GM18907 (cell line): ENCODE data around the gene MED27.
"Not testable (repeated sequence)": the region's sequence is repeated elsewhere in the genome, so short reads cannot be mapped to it uniquely, and the experiment has no call there.

Experiments used
- ATAC-seq: cut with Tn5 transposase; IDR thresholded peaks from one replicate; pipeline ENCODE4 v1.9.1; 2021; ENCODE audit warnings: mild to moderate bottlenecking, moderate library complexity; ENCODE audit not compliant: unreplicated experiment

The MED27 gene

DNA sequence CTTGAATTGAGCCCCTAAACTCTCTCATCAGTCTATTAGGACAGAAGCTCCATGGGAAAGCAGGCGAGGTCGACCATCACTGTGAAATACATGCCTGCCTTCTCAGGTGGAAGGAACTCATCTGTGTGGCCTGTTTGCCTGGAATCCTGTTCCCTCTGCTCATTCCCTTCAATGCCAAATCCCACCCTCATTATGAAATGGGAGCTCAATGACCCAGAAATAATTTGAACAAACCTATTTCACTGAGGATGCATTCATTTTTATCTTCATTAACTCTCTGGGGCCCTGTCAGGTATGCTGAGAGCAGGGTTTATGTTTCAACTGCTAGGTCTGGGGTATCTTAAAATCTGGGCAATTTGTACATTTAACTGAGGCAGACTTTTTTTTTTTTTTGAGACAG is 142.2 kb downstream of the MED27 start:
- no peak for ATAC-seq

DNA sequence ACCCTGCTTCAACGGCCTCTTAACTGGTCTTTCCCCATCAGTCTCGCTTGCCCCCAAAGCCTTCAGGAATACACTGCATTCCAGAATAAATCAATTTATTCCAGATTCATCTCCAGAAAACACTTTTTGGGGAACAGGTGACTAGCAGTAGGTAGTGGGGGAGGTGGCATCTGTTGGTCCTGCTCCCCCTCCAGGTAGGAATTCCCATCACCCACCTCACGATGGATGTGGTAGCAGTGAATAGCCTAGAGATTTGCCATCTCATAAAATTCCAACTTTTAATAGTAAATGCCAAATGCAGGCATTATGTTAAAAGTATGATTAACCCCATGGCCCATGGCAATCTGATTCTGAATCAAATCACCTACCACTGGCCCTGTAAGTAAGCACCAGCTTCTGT is 142.7 kb downstream of the MED27 start:
- no peak for ATAC-seq

DNA sequence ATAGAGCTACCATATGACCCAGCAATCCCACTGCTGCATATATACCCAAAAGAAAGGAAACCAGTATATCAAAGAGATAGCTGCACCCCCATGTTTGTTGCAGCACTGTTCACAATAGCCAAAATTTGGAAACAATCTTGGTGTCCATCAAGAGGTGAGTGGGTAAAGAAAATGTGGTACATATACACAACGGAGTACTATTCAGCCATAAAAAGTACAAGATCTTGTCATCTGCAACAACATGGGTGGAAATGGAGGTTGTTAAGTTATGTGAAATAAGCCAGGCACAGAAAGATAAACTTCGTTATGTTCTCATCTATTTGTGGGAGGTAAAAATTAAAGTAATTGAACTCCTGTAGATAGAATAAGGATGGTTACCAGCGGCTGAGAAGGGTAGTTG is 145.0 kb downstream of the MED27 start:
- no peak for ATAC-seq

DNA sequence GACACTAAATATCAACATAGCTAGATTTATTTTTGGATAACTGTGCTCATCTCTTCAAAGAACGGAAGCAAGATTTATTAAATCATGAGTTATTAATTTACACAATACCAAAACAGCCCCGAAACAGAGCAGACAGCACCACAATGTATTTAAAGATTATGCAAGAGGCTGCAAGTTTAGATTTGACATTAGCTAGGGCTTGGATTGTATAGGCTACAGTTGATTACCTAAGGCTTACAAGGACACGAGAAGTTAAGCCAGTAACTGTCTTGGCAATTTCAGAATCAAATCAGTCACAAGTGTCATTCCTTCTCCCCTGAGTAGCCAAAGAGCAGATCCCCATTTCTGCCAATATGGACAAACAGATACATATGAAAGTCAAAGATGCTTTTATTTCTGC is 152.6 kb downstream of the MED27 start:
- no peak for ATAC-seq

DNA sequence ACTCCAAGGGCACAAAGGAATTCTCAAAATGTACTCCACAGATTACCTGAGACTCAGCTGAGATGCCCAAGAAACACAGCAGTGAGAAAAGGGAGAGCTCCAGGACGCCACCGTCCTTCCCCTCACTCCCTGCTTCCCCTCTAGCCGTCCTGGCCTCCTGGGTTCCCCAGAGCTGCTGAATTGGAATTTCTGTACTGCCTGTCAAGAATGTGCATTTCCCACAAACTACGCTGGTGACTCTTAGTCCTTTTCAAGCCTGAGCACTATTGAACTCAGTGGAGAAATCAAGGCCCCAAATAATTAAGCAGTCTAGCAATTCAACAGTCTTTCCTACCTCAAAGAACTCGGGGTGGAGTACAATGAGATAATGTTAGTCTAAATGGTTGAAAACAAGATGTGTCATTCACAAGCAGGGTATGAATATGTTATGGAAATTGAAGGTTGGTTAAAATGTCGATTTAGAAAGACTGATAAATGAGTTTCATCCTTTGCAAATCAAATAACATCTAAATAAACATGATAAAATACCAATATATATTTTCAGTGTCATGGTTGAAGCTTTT is 153.2 kb downstream of the MED27 start:
- ATAC-seq: no peak

DNA sequence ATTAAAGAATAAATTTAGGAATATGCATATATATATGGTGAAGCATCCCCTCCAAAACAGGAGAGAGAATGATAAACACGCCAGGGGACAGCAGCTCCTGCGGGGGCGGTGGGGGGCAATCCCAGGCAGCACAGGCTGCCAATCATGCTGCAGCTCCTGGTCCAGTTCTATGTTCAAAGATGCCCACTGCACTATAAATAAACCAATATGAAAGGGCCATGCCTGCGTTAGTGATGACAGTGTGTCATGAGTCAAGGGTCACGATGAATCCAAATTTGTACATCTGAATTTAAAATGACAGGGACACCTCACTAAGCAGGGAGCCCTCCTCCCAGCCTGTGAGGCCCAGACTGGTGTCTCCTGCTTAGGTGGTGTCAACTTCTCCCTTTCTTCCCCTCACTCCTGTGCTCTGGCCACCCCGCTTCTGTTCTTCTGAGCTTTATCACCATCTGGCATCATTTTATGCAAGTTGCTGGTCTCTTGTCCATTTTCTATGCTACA is 153.9 kb downstream of the MED27 start:
- ATAC-seq: no peak

DNA sequence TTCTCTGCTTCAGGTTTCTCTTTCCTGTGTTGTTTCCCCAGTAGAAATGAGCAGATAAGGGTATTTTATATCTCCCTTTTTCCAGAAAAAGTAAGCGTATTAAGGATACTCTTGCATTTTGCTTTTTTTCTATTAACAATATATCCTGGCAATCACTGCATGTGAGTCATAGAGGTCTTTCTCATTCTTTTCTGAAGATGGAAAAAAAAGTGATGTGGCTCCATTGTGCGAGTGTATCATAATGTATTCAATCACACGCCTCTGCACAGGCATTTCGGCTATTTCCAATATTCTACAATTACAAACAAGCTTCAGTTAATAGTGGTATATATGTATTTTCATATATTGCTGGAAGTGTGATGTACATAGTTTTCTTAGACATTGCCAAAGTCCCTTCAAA is 155.9 kb downstream of the MED27 start:
- no peak for ATAC-seq

DNA sequence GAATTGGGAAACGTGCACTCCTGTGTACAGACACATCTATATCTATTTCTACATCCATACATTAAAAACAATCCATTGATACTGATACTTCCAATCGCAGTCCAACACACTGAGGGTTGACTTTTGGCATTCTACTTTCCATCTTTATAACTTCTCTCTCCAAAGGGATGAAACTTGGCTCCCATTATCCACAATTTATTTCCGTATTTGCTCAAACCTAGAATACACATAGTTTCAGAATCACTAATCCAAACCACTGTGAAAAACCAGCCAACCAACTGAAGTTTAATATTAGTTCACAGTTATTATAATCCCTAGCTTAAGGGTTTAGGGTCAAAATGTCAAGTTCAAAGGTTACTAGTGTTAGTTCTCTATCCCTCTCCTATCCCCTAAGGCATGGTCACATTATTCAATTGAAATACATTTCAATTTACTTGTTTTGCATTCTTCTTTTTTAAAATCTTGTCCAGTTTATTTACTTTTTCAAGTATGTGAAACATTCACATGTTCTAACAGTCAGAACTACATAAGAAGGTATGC is 156.5 kb downstream of the MED27 start:
- ATAC-seq: no peak

DNA sequence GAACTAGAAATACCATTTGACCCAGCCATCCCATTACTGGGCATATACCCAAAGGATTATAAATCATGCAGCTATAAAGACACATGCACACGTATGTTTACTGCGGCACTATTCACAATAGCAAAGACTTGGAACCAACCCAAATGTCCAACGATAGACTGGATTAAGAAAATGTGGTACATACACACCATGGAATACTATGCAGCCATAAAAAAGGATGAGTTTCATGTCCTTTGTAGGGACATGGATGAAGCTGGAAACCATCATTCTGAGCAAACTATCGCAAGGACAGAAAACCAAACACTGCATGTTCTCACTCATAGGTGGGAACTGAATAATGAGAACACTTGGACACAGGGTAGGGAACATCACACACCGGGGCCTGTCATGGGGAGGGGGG is 158.0 kb downstream of the MED27 start:
- not testable (repeated sequence) for ATAC-seq

DNA sequence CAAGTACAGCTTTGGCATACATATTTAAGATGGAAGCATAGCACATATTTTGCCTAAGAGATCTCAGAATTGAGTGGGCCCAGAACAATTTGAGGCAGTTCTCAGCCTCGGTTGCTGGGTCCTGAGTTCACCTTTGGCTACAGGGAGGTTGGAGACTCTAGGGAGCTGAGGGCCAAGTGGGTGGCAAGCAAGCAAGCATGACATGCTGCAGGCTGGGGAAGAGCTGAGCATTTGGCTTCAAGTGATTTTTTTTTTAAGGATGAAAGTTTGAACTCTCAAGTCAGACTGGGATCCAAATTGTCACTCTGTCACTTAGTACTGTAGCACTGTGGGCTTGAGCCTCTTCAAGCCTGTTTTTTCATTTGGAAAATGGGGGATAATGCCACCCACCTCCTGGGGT is 160.5 kb downstream of the MED27 start:
- ATAC-seq: no peak

DNA sequence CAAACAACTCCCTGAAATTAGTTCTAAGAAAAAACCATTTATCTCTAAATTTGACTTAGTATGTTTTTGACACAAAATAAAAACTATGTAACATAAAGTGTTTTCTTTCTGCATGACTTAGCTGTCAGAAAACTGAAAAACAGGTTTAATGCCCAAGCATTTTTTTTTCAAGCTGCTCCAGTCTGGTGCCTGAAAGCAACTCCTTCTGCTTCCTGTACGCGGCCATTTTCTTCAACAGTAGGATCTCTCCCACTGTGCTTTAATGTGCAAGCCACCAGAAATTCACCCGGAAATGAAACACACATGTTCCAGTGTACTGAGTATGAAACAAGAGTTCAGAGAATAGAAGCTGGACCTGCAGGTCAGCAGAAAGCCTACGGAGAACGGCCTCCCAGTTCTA is 161.2 kb downstream of the MED27 start:
- ATAC-seq: no peak

DNA sequence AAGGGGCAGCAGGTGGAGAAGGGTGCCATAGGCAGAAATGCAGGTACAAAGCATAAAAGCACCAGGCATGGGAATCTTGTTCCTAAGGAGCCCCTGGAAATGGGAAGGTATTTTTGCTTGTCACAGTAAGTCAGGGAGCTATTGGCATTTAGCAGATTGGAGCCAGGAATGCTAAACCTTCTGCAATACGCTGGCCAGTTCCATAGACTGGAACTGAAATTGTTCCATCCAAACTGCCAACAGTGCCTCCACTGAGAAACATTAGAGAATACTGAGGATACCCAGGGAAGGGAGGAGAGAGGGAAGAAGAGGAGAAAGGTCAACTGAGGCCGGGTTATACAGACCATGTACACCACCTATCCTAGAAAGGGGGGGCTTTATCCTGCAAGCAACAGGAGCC is 162.7 kb downstream of the MED27 start:
- ATAC-seq: no peak

DNA sequence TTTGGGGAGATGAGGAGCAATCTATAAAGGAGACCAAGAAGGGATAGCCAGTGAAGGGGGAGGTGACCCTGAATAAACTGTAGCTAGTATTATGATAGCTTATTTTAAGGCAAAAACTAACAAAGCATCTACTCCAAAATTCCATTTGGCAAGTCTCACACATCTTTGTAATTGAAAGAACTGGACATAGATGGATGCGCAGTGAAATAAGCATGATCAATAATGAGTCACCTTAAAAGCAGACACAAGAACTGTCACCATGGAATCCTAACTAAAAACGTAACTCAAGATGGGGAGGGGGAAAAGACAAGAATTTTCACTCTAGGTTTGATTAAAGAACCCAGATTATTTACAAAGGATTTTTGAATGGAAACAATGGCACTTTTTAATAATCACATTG is 164.5 kb downstream of the MED27 start:
- ATAC-seq: no peak

DNA sequence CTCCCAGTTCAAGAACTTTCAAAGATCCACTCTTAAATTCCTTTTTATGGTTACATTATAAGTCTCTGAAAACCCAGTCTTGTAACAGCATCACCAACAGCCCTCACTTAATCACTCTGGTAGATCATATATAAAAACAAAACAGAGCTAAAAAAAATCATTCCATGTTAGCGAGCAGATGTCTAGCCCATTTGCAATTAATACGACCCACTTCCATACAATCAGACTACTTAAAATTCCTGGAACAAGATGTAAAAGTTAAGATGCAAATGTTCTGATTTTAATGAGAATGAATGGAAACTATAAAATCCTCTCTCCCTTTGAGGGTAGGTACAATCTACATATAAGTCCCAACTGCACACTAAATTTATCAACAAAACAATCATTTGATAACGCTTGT is 167.0 kb downstream of the MED27 start:
- ATAC-seq: no peak

DNA sequence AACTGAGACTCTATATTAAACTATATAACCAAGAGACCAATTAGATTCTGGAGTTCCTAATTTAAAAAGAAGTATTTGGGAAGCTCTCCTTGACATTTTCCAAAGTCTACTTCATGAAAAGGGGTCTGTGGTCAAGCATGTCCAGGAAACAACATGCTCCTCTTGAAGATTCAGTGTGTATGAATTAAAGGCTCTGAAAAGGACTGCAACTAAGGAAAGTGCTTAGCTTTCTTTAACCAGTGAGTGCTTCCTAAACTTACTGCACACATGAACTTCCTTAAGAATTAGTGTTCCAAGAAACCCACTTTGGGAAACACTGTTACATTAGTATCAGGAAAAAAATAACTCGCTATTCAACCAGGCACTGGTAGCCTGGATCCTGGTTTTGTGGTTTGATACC is 167.6 kb downstream of the MED27 start:
- no peak for ATAC-seq

DNA sequence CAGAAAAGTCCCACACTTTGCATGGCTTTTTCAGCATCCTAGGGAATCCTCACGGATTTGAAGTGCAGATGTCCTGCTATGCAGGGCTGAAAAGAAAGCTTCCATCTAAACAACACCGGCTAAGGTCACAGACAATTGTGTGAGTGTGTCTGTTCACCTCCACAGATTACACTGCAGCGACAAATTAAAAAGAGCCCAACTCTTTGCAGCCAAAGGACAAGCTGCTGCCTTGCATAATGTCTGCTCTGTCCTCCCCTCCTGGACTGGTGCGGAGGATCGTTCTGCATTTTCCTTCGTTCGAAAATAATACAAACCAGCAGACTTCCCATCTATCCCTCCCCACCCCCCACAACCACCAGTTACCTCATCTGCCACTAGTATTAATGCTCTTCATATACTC is 169.1 kb downstream of the MED27 start:
- ATAC-seq: no peak

DNA sequence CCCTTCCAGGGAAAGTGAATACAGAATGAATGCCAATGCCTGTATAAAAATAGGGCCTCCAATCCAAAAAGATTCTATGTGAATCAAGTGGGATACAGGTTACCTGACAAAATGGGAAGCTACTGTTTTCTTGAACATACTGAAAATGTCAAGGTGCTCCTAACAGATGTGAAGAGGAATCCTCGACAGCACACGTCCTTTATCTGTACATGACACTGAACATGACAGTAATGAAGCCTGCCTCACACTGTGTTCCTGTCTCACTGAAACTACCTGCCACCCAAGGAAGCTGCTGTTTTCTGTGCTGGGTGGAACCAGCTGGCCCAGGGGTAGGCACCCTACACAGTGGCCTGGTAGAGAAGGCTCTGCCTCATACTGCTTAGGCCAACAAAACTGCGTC is 174.5 kb downstream of the MED27 start:
- no peak for ATAC-seq

DNA sequence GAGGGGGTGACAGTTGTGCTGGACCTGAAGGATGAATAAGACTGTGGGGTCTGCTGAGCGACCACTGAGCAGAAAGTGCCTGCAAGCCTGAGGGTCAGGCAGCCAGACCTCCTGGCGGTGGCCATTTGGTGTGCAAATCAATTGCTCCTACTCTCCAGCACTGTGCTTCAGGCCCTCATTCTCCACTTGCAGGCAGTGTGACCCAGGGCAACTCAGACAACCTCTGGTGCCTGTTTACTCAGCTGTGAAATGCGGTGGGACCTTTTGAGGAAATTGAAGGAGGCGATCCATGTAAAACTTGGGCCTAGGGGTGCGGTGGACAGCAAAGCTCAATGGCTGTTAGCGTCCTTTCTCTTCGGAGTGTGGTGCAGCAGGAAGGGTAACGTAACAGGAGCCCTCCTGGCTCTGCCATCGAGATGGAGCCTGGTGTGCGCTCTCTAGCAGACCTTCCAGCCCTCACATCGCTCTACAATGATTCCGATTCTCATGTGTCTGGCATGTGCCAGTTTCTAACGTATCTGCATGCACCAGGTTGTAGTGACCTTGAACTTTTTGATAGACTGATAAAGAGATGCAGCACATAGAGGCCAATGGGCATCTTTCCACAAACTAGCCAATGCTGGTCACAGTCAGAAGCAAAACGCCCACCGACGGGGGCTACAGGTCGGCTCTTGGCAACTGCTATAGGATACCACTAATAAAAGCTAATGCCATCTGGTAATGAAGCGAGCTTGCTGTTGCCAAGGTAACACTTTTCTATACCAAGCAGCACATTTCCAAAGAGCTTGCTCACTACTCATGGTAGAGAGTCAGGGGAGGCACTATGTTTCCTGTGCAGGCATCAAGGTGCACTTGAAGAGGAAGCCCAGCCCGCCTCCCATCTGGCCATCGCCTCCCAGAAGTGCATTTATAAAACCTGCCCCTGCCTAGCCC is 180.1 kb downstream of the MED27 start:
- ATAC-seq: no peak

DNA sequence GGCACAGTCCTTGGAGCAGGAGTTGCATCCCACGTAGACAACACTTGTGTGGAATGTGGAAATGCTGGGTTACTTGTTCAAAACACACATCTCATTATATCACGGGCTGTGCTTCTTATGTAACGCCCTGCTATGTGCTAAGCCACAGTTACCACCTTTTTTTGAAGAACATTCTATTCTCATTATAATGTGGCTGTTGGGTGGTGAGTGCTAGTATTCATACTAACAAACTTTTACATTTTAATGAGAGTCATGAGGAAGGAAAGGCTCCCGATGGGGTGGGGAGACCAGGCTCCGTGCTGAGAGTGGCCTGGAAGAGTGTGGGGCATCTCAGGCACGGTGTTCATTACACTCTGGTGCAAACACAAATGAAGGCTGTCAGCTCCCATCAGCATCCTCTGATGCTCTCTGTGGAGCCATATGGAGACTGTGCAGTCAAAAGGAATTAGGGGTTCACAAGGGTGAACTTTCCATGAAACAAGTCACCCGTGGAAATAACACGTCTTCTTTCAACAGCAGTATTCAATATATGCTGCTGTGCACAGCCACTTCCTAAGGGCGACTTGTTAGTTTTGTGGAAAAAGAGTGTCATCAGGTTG is 186.7 kb downstream of the MED27 start:
- no peak for ATAC-seq

DNA sequence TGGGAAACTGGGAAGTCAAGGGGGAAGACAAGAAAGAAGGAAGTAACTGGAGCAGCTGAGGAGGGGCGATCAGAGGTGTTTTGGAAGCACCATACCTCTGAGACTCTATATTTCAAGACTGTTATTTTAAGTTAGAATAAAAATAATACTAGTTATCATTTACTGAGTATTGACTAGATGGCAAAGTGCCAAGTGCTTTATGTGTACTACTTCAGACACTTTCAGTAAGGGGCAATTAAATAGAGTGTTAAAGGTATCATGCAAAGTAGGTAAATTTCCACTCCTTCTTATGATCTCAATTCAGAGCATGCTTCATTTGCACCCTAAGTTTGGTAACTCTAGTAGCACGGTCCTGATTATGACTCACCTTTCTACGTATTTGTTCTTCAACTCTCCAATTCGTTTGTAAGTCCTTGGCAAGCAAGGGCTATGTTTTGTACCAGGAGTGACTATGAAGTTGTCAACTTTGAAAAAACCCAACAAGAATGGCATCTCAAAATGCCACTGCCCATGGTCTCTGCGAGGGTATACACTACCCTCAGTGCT is 187.4 kb downstream of the MED27 start:
- no peak for ATAC-seq

DNA sequence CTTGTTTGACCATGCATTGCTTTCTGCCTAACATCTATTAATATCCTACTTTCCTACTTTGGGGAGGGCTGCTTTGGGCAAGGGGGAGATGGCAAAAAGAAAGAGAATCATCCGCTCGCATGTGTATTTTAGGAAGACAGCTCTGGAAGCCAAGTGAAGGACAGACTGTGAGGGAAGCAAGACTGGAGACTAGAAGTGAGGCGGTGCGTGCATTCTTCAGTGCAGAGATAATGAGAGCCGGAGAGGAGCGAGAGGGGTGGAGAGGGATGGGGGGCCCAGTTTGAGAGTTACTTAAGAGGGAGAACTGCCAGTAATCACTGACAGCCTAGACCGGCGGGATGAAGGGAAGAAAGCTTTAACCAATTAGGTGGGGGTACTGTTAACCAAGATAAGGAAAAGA is 188.1 kb downstream of the MED27 start:
- no peak for ATAC-seq
